HCT116 (cell line): ENCODE results near the gene RUFY4. TPM values are rescaled to one million over a fixed set of nuclear protein-coding genes. Genes with fewer than 3 reads are reported as not detected.

ENCODE experiments used
- ATAC-seq: fragments of 200-7000 bp; cut with Tn5 transposase; 2 replicates; pipeline ENCODE4 v1.9.1; 2020; ENCODE audit warnings: mild to moderate bottlenecking, moderate library complexity
- BruUV-seq: library from RNA; stranded (reverse); fragments of 400-500 nt; replicated peaks from 2 replicates; lab custom pipeline; 2021; lab: Mats Ljungman, UMichigan
- CTCF ChIA-PET: fragments of 300-600 bp; sonication (Branson Sonifier 250); formaldehyde crosslinking; loops from one replicate; lab custom pipeline; 2021; ENCODE audit warnings: antibody characterized with exemption; lab: Charles Lee
- POLR2A ChIA-PET: fragments of 300-600, 350-600 bp; sonication (Branson Sonifier 250); formaldehyde crosslinking; loops from one replicate; lab custom pipeline; 2021; ENCODE audit warnings: antibody characterized with exemption; lab: Charles Lee
- RAD21 ChIA-PET, 2 experiments: fragments of 300-600 bp; sonication (Branson Sonifier 250); formaldehyde crosslinking; loops; one replicate each; lab custom pipeline; 2023; ENCODE audit warnings: low total read pairs in 2 of 2; ENCODE audit not compliant: uncharacterized antibody in 2 of 2, unreplicated experiment in 2 of 2, low non-redundant PET in 1 of 2; lab: Charles Lee
- DNase-seq: peaks from one replicate; pipeline ENCODE4 v3.0.0-alpha.2; 2010; ENCODE audit warnings: low read depth, low spot score
- H2AFZ ChIP-seq: fragments of 200-600 bp; shearing (Covaris generic), sonication (generic); 2 replicates; pipeline ENCODE4 v1.6.1; 2017; ENCODE audit warnings: low read depth, mixed run types, mixed read lengths, antibody characterized with exemption, low read length; ENCODE audit not compliant: poor library complexity, severe bottlenecking
- H3K27ac ChIP-seq: 2 replicates; pipeline ENCODE4 v1.5.1; 2012; ENCODE audit warnings: low read depth, low read length
- H3K27me3 ChIP-seq: fragments of 200-600 bp; sonication (generic); 2 replicates; pipeline ENCODE4 v1.6.1; 2016; ENCODE audit warnings: mixed run types, low read length, mixed read lengths; ENCODE audit not compliant: insufficient read depth
- H3K36me3 ChIP-seq, 2 experiments: fragments of 200-500 bp in 1 of 2; fragments of 200-600 bp in 1 of 2; sonication (Bioruptor generic) in 1 of 2; sonication (generic) in 1 of 2; 2 replicates each; pipeline versions ENCODE4 v1.5.1 to v1.6.1; 2014 to 2016; ENCODE audit warnings: low read length in 2 of 2, inconsistent platforms in 1 of 2, mixed read lengths in 1 of 2, mixed run types in 1 of 2; ENCODE audit not compliant: insufficient read depth in 2 of 2, control insufficient read depth in 1 of 2
- H3K4me1 ChIP-seq, 2 experiments: fragments of 200-600 bp in 1 of 2; sonication (generic) in 1 of 2; 2 replicates each; pipeline versions ENCODE4 v1.5.1 to v1.6.1; 2012 to 2017; ENCODE audit warnings: low read length in 2 of 2, inconsistent platforms in 1 of 2, mild to moderate bottlenecking in 1 of 2, mixed read lengths in 1 of 2, mixed run types in 1 of 2, moderate library complexity in 1 of 2; ENCODE audit not compliant: insufficient read depth in 2 of 2, control insufficient read depth in 1 of 2
- H3K4me2 ChIP-seq: fragments of 200-600 bp; sonication (generic); 2 replicates; pipeline ENCODE4 v1.6.1; 2017; ENCODE audit warnings: mixed run types, low read length, mixed read lengths
- H3K4me3 ChIP-seq, 2 experiments: fragments of 200-600 bp in 1 of 2; sonication (generic) in 1 of 2; replicated peaks in 1 of 2; 2 replicates each; pipeline ENCODE4 v1.5.1; 2011 to 2016; ENCODE audit warnings: low read length in 2 of 2, control low read depth in 1 of 2, low read depth in 1 of 2, mild to moderate bottlenecking in 1 of 2, mixed read lengths in 1 of 2, mixed run types in 1 of 2
- H3K79me2 ChIP-seq: fragments of 200-600 bp; sonication (generic); 2 replicates; pipeline ENCODE4 v1.6.1; 2017; ENCODE audit warnings: mild to moderate bottlenecking, mixed run types, low read length, moderate library complexity, mixed read lengths; ENCODE audit not compliant: insufficient read depth
- H3K9ac ChIP-seq: fragments of 200-600 bp; sonication (generic); 2 replicates; pipeline ENCODE4 v1.6.1; 2016; ENCODE audit warnings: low read length, mixed read lengths
- H3K9me2 ChIP-seq: fragments of 200-600 bp; sonication (generic), shearing (Covaris generic); 2 replicates; pipeline ENCODE4 v1.6.1; 2017; ENCODE audit warnings: mixed run types, mild to moderate bottlenecking, moderate library complexity; ENCODE audit not compliant: insufficient read depth
- H3K9me3 ChIP-seq, 2 experiments: fragments of 200-500 bp in 1 of 2; fragments of 200-600 bp in 1 of 2; sonication (Bioruptor generic) in 1 of 2; sonication (generic) in 1 of 2; 2 replicates each; pipeline ENCODE4 v1.6.1; 2014 to 2017; ENCODE audit warnings: low read length in 2 of 2, mixed read lengths in 2 of 2, inconsistent platforms in 1 of 2, low read depth in 1 of 2, mild to moderate bottlenecking in 1 of 2, mixed run types in 1 of 2, moderate library complexity in 1 of 2; ENCODE audit not compliant: control insufficient read depth in 1 of 2, insufficient read depth in 1 of 2
- H4K20me1 ChIP-seq: fragments of 200-600 bp; sonication (generic), shearing (Covaris generic); 2 replicates; pipeline ENCODE4 v1.6.1; 2017; ENCODE audit warnings: mixed run types, mild to moderate bottlenecking, moderate library complexity; ENCODE audit not compliant: insufficient read depth
- ATF3 ChIP-seq: IDR thresholded peaks from 2 replicates; pipeline ENCODE4 v1.6.1; 2012
- CBX3 ChIP-seq: IDR thresholded peaks from 2 replicates; pipeline ENCODE4 v1.6.1; 2012; ENCODE audit warnings: low read depth
- CTCF ChIP-seq, 3 experiments: fragments of 200-600 bp in 1 of 3; sonication (generic) in 1 of 3; IDR thresholded peaks in 2 of 3; conservative IDR thresholded peaks in 1 of 3; 2 replicates each; pipeline ENCODE4 v1.5.1; 2012 to 2017; ENCODE audit warnings: low read depth in 2 of 3, low read length in 2 of 3, antibody characterized with exemption in 1 of 3, borderline replicate concordance in 1 of 3, control low read depth in 1 of 3, mild to moderate bottlenecking in 1 of 3, mixed read lengths in 1 of 3, mixed run types in 1 of 3, moderate library complexity in 1 of 3; ENCODE audit not compliant: insufficient read depth in 1 of 3
- EGR1 ChIP-seq: IDR thresholded peaks from 2 replicates; pipeline ENCODE4 v1.6.1; 2012; ENCODE audit warnings: low read depth
- ELF1 ChIP-seq: IDR thresholded peaks from 2 replicates; pipeline ENCODE4 v1.6.1; 2012; ENCODE audit warnings: low read depth, borderline replicate concordance
- EZH2 ChIP-seq: fragments of 200-600 bp; sonication (generic); IDR thresholded peaks from 2 replicates; pipeline ENCODE4 v1.6.1; 2017; ENCODE audit warnings: antibody characterized with exemption, mixed run types
- FOSL1 ChIP-seq: IDR thresholded peaks from 2 replicates; pipeline ENCODE4 v1.6.1; 2012; ENCODE audit warnings: low read depth
- MAX ChIP-seq: IDR thresholded peaks from 2 replicates; pipeline ENCODE4 v1.6.1; 2012
- POLR2A ChIP-seq: IDR thresholded peaks from 2 replicates; pipeline ENCODE4 v1.7.0; 2011; ENCODE audit warnings: borderline replicate concordance; ENCODE audit not compliant: insufficient read depth, insufficient read length; ENCODE audit errors: extremely low read depth
- SP1 ChIP-seq: IDR thresholded peaks from 2 replicates; pipeline ENCODE4 v1.6.1; 2012; ENCODE audit warnings: low read depth
- SRF ChIP-seq: IDR thresholded peaks from 2 replicates; pipeline ENCODE4 v1.6.1; 2012; ENCODE audit warnings: low read depth
- YY1 ChIP-seq: IDR thresholded peaks from 2 replicates; pipeline ENCODE4 v1.6.1; 2011; ENCODE audit warnings: low read length, low read depth, moderate library complexity, mild to moderate bottlenecking; ENCODE audit not compliant: insufficient replicate concordance; ENCODE audit errors: extremely low read depth
- ZBTB33 ChIP-seq: IDR thresholded peaks from 2 replicates; pipeline ENCODE4 v1.6.1; 2011; ENCODE audit warnings: mild to moderate bottlenecking, low read length, moderate library complexity; ENCODE audit not compliant: insufficient replicate concordance; ENCODE audit errors: extremely low read depth
- ZFX ChIP-seq: fragments of 450-650 bp; IDR thresholded peaks from 2 replicates; pipeline ENCODE4 v1.6.1; 2017
- ZNF274 ChIP-seq: fragments of 200-500 bp; sonication (Bioruptor generic); IDR thresholded peaks from 2 replicates; pipeline ENCODE4 v1.6.1; 2014; ENCODE audit warnings: mild to moderate bottlenecking, low read depth, low read length, inconsistent platforms
- intact Hi-C: fragments of 100-400 bp; cut with micrococcal nuclease; formaldehyde crosslinking; loops from 2 replicates; pipeline ENCODE4 v1.10.0; 2022
- total RNA-seq: library from RNA; stranded (reverse); gene quantifications from one replicate; pipeline ENCODE4 v1.2.1, GENCODE V29; 2021; ENCODE audit not compliant: unreplicated experiment

Gene RUFY4
- total RNA-seq, 1 experiment from 2014 or later: 0.27 TPM

GRCh38 chr2:218031771-218032257 is 37.2 kb upstream of the RUFY4 start:
- no peak overlapping the region for H3K9ac ChIP-seq
- no peaks in the 10 kb centered on the region for H3K36me3 ChIP-seq
- ATAC-seq (no peak), DNase-seq (no peak)
- H3K27me3 ChIP-seq: peaks cover 5% of the 10 kb centered on the region; the same call in 1 of the 2 replicates
- ChIA-PET RAD21 (no interaction called here), CTCF (interaction anchor here (2.1 to 2.3 kb wide), 2 partner anchors 38 to 246 kb away, joined by 8 to 12 read pairs; no protein-coding TSS in a partner anchor), POLR2A (no interaction called here)
- peaks cover 0 to 4% of the 10 kb centered on the region in 2 experiments; a peak in 1 of 4 replicates for H3K4me1 ChIP-seq
- no TSS peak for BruUV-seq
- intact Hi-C loops: no loop called here
- no peaks in the 10 kb centered on the region for H3K9me3 ChIP-seq
- H3K9me2 ChIP-seq: no peaks in the 10 kb centered on the region
- H3K4me3 ChIP-seq: no peak overlapping the region
- H2AFZ ChIP-seq: no peak overlapping the region
- H3K79me2 ChIP-seq: no peaks in the 10 kb centered on the region
- TF ChIP-seq ATF3: no peak
- no peak for TF ChIP-seq EZH2
- TF ChIP-seq CBX3: no peak
- TF ChIP-seq ZFX: no peak
- TF ChIP-seq ELF1: no peak
- no peak for TF ChIP-seq ZBTB33
- TF ChIP-seq POLR2A: no peak
- no peak for TF ChIP-seq YY1
- TF ChIP-seq MAX: no peak
- TF ChIP-seq FOSL1: no peak
- TF ChIP-seq SRF: no peak
- no peak for TF ChIP-seq SP1
- no peak for TF ChIP-seq CTCF (IDR thresholded peaks at IDR 0.05 in 2 of 3, conservative IDR thresholded peaks at IDR 0.05 in 1 of 3; ENCODE audit: borderline replicate concordance in 1 of 3, insufficient read depth in 1 of 3, low read depth in 2 of 3, low read length in 2 of 3)
- TF ChIP-seq ZNF274: no peak
- no peak for TF ChIP-seq EGR1
- no peak overlapping the region for H3K27ac ChIP-seq
- H4K20me1 ChIP-seq: no peaks in the 10 kb centered on the region
- H3K4me2 ChIP-seq: no peak overlapping the region
